ENCODE results near the gene USP10. TPM values are rescaled to one million over a fixed set of nuclear protein-coding genes. Genes with fewer than 3 reads are reported as not detected.

USP10 gene
- polyA plus RNA-seq, 10 donors: 53.1 to 79.2 (median 64.1) TPM

- no peak for DNase-seq
These were observed 122.2 kb downstream of the USP10 start for GRCh38 chr16:84821728-84822689.

GRCh38 chr16:84822990-84823389, 123.2 kb downstream of the USP10 start:
- DNase-seq: no peak

- no peak for DNase-seq
These were observed 123.7 kb downstream of the USP10 start for GRCh38 chr16:84823484-84823883.

- no peak for DNase-seq
These were observed 124.1 kb downstream of the USP10 start for GRCh38 chr16:84823926-84824325.

- no peak for DNase-seq
These were observed 126.2 kb downstream of the USP10 start for GRCh38 chr16:84825896-84826557.

GRCh38 chr16:84826558-84826941, 126.8 kb downstream of the USP10 start:
- peak in 1 of 3 donors; percentile 34 for DNase-seq

- no peak for DNase-seq
These were observed 127.4 kb downstream of the USP10 start for GRCh38 chr16:84827131-84827574.

GRCh38 chr16:84827897-84828296, 128.1 kb downstream of the USP10 start:
- DNase-seq: no peak

GRCh38 chr16:84828322-84828721, 128.5 kb downstream of the USP10 start:
- DNase-seq: no peak

Other genes with a start within 250 kb of the USP10 start
- gene MEAK7, start 195.3 kb upstream of the USP10 start, polyA plus RNA-seq (ENCODE audit: insufficient read length in 10 of 10): 10 to 100 TPM in 3 of 10 donors, 1 to 10 TPM in 7; 8.9 to 13.8 (median 9.7) TPM
- gene COTL1, start 81.9 kb upstream of the USP10 start, polyA plus RNA-seq (ENCODE audit: insufficient read length in 10 of 10): 10 to 100 TPM; 23.0 to 43.3 (median 28.5) TPM
- gene KLHL36, start 51.5 kb upstream of the USP10 start, polyA plus RNA-seq (ENCODE audit: insufficient read length in 10 of 10): 10 to 100 TPM; 10.1 to 16.7 (median 13.7) TPM
- 1 to 10 TPM; 4.1 to 8.8 (median 6.8) TPM for gene CRISPLD2, start 120.0 kb downstream of the USP10 start, polyA plus RNA-seq (ENCODE audit: insufficient read length in 10 of 10)